MM.1S (cell line): ENCODE data around the gene TCOF1.

Source experiments
- EZH2 ChIP-seq: fragments of 300-600 bp; sonication (generic); optimal IDR thresholded peaks from 2 replicates; pipeline ENCODE3; 2017; ENCODE audit warnings: low read depth, mild to moderate bottlenecking, antibody characterized with exemption, low read length, mixed read lengths
- EZH2phosphoT487 ChIP-seq: fragments of 300-600 bp; sonication (generic); IDR thresholded peaks from 2 replicates; pipeline ENCODE4 v1.6.1; 2018; ENCODE audit warnings: antibody characterized with exemption, low read length
- TF ChIP-seq, protein P1 (sequence below): fragments of 300-600 bp; sonication (generic); IDR thresholded peaks from 2 replicates; pipeline ENCODE4 v1.5.1; 2016; ENCODE audit warnings: antibody characterized with exemption, low read length, mixed read lengths

DNA sequence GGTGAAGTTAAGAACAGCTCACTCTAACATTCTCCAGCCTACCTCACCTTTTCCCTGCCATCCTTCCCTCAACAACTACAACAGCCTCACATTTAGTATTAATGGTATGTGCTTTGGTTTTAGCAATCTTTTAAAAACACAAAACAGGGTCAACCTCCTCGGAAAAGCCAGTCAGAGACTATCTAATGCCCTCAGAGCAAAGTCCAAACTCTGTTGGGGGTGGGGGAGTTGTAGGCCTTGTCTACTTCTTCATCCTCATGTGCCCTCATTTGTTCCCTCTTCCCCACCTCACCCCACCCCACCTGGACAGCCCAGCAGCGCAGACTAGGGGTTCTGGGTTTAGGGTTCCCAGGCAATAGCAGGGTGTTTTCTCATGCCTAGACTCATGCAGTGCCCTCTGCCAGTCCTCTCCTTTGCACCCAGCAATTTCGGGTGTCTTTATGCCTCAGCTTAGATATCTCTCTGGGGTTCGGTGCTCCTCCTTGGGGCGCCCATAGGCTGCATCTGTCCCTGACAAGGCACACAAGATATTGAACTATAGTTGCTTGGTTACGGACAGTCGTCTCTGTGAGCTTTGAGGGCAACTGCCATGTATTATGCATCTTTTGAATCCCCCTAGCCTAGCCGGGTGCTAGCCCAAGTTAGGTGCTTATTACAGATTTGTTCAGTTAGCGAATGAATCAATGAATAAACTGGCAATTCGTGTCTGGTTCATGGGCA lies 762 bp upstream of the TCOF1 start:
- TF ChIP-seq, protein P1, sequence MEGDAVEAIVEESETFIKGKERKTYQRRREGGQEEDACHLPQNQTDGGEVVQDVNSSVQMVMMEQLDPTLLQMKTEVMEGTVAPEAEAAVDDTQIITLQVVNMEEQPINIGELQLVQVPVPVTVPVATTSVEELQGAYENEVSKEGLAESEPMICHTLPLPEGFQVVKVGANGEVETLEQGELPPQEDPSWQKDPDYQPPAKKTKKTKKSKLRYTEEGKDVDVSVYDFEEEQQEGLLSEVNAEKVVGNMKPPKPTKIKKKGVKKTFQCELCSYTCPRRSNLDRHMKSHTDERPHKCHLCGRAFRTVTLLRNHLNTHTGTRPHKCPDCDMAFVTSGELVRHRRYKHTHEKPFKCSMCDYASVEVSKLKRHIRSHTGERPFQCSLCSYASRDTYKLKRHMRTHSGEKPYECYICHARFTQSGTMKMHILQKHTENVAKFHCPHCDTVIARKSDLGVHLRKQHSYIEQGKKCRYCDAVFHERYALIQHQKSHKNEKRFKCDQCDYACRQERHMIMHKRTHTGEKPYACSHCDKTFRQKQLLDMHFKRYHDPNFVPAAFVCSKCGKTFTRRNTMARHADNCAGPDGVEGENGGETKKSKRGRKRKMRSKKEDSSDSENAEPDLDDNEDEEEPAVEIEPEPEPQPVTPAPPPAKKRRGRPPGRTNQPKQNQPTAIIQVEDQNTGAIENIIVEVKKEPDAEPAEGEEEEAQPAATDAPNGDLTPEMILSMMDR, result no peak
- TF ChIP-seq EZH2, result no peak
- no peak for TF ChIP-seq EZH2phosphoT487
